GM23248 (cell line): ENCODE measurements around the gene VSTM1. TPM values are rescaled to one million over a fixed set of nuclear protein-coding genes. Genes with fewer than 3 reads are reported as not detected.

ENCODE experiments used
- DNase-seq: peaks from one replicate; pipeline ENCODE4 v3.0.0-alpha.2; 2015
- H2AFZ ChIP-seq: fragments of 200-600 bp; sonication (generic); 2 replicates; pipeline ENCODE4 v1.6.1; 2016; ENCODE audit warnings: antibody characterized with exemption
- H3F3A ChIP-seq: fragments of 200-600 bp; sonication (generic); 2 replicates; pipeline ENCODE4 v1.6.1; 2016; ENCODE audit warnings: mild to moderate bottlenecking, antibody characterized with exemption, mixed run types; ENCODE audit not compliant: insufficient read depth
- H3K27ac ChIP-seq: fragments of 200-600 bp; sonication (generic); 2 replicates; pipeline ENCODE4 v1.5.1; 2016; ENCODE audit warnings: mild to moderate bottlenecking
- H3K27me3 ChIP-seq: fragments of 200-600 bp; sonication (generic); replicated peaks from 2 replicates; pipeline ENCODE4 v1.6.1; 2016; ENCODE audit warnings: mild to moderate bottlenecking; ENCODE audit not compliant: insufficient read depth
- H3K36me3 ChIP-seq: fragments of 200-600 bp; sonication (generic); 2 replicates; pipeline ENCODE4 v1.6.1; 2016; ENCODE audit warnings: low read depth, mild to moderate bottlenecking
- H3K4me1 ChIP-seq: fragments of 200-600 bp; sonication (generic); 2 replicates; pipeline ENCODE4 v1.6.1; 2016; ENCODE audit warnings: mild to moderate bottlenecking; ENCODE audit not compliant: insufficient read depth
- H3K4me2 ChIP-seq: fragments of 200-600 bp; sonication (generic); one replicate; pipeline ENCODE4 v1.6.1; 2016; ENCODE audit warnings: mild to moderate bottlenecking; ENCODE audit not compliant: unreplicated experiment
- H3K4me3 ChIP-seq: fragments of 200-600 bp; sonication (generic); 2 replicates; pipeline ENCODE4 v1.5.1; 2016; ENCODE audit warnings: mild to moderate bottlenecking
- H3K79me2 ChIP-seq: fragments of 200-600 bp; sonication (generic); 2 replicates; pipeline ENCODE4 v1.6.1; 2016; ENCODE audit warnings: mild to moderate bottlenecking; ENCODE audit not compliant: insufficient read depth
- H3K9ac ChIP-seq: fragments of 200-600 bp; sonication (generic); 2 replicates; pipeline ENCODE4 v1.6.1; 2016; ENCODE audit warnings: mild to moderate bottlenecking
- H3K9me2 ChIP-seq: fragments of 200-600 bp; sonication (generic); 2 replicates; pipeline ENCODE4 v1.6.1; 2016; ENCODE audit warnings: mixed run types, mild to moderate bottlenecking, moderate library complexity; ENCODE audit not compliant: insufficient read depth
- H3K9me3 ChIP-seq: fragments of 200-600 bp; sonication (generic); one replicate; pipeline ENCODE4 v1.6.1; 2017; ENCODE audit warnings: low read depth
- H4K20me1 ChIP-seq: fragments of 200-600 bp; sonication (generic); 2 replicates; pipeline ENCODE4 v1.6.0; 2016; ENCODE audit not compliant: insufficient read depth
- EZH2 ChIP-seq: fragments of 200-600 bp; sonication (generic); IDR thresholded peaks from 2 replicates; pipeline ENCODE4 v1.6.1; 2018; ENCODE audit warnings: antibody characterized with exemption, mild to moderate bottlenecking; ENCODE audit not compliant: insufficient read depth, poor library complexity, severe bottlenecking
- EZH2phosphoT487 ChIP-seq: fragments of 200-600 bp; sonication (generic); IDR thresholded peaks from 2 replicates; pipeline ENCODE4 v1.6.1; 2018; ENCODE audit warnings: antibody characterized with exemption, moderate library complexity, mild to moderate bottlenecking, low read depth; ENCODE audit not compliant: insufficient read depth
- whole genome bisulfite sequencing, 2 experiments: methylation state at CpG; one replicate each; pipeline ENCODE4 v1.1.6; 2015 to 2017; ENCODE audit warnings: low lambda C conversion rate in 2 of 2, low coverage in 1 of 2; ENCODE audit errors: missing lambda C conversion rate in 2 of 2; 5-methylcytosine and 5-hydroxymethylcytosine counted together
- in situ Hi-C: fragments of 300-500 bp; cut with MboI; formaldehyde crosslinking; loops from 2 replicates; pipeline ENCODE4 v1.15.0; 2020
- polyA plus RNA-seq: library from polyadenylated mRNA; unstranded; fragments of >200 nt; fragmentation: Nextera tagmentation; extraction: Ambion mirVana; gene quantifications from 2 replicates; pipeline ENCODE4 v1.2.1, GENCODE V29; 2016
- total RNA-seq: library from RNA; depleted of rRNA; stranded (reverse); fragments of >200 nt; shearing (Covaris generic); gene quantifications from 2 replicates; pipeline ENCODE4 v1.2.3, GENCODE V29; 2014

Gene VSTM1
- total and polyA plus RNA-seq, 2 experiments from 2014 or later = not detected

DNA sequence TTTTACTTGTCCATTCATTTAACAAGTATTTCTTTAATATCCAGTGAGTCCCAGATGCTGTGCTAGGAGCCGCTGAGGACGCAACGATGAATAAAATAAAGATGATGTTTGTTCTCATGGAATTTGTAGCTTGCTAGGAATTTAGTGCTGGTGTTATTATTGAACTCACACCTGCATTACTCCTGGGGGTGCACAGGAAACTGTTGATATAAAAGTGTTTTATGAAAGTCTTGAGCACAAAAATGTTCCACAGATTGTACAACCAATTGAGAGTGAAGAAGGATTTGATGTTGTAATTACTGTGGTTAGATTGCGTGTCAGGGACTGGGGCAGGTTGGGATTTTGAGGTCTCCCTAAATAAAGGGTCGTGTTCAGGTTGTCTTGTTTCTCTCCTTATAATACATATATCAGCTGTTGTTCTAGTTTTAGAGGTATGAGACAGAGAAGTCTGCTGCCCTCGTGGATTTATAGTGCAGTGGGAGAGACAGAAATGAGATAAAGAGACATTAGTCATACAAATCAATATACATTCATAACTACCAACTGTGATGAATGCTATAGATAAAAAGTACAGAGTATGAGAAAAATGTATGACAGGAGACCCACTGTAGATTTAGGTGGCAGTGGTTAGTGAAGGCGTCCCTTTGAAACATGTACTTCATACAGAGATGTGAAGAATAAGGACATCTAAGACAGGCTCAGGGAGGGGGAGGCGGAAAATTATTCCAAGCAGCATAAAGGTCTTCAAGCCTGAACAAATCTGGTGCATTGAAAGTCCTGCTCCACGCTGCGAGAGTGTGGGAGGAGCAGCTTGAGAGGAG lies 61.0 kb downstream of the VSTM1 start:
- WGBS, 2 experiments = 53% methylated on average over 10 of the region's 10 CpGs
- Histone ChIP-seq H3K4me1 (0 out of 2 replicates have a peak, but pooled peaks cover under 1% of the 10 kb centered on the region), H4K20me1 (no peaks in the 10 kb centered on the region), H3K27me3 (peaks cover 12% of the 10 kb centered on the region; the same call in 1 of the 2 replicates), H3K36me3 (no peaks in the 10 kb centered on the region), H3K4me3 (no peak overlapping the region), H3K9ac (no peak overlapping the region), H3K4me2 (no peak overlapping the region), H3K79me2 (no peaks in the 10 kb centered on the region), H3K9me3 (no peaks in the 10 kb centered on the region), H2AFZ (no peak overlapping the region), H3K27ac (no peak overlapping the region), H3K9me2 (no peaks in the 10 kb centered on the region), H3F3A (0 out of 2 replicates have a peak, but pooled peaks cover 6% of the 10 kb centered on the region)
- no peak for DNase-seq
- in situ Hi-C loops = no loop called here
- TF ChIP-seq EZH2 (no peak), EZH2phosphoT487 (no peak)

DNA sequence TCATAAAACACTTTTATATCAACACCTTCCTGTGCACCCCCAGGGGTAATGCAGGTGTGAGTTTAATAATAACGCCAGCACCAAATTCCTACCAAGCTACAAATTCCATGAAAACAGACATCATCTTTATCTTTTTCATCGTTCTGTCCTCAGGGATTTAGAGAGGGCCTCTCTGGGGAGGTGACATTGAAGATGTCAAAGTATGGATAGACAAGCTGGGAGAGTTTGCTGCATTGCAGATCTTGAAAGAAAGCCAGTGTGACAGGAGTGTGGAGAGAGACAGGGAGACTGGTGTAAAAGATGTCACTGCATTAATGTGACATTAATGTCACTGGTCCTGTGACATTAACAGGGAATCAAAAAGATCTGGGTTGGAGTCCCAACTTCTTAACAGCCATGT lies 62.2 kb downstream of the VSTM1 start:
- DNase-seq = no peak
- no peaks in the 10 kb centered on the region for H3K79me2 ChIP-seq
- H3K27me3 ChIP-seq = peaks cover 18% of the 10 kb centered on the region; the same call in 1 of the 2 replicates
- WGBS, 2 experiments = 44 to 51% methylated on average over 2 of the region's 2 CpGs
- TF ChIP-seq EZH2phosphoT487 (no peak), EZH2 (no peak)
- H3K4me3 ChIP-seq = no peak overlapping the region
- H2AFZ ChIP-seq = no peak overlapping the region
- H3K27ac ChIP-seq = no peak overlapping the region
- no peaks in the 10 kb centered on the region for H3K36me3 ChIP-seq
- no peak overlapping the region for H3K9ac ChIP-seq
- 0 out of 2 replicates have a peak, but pooled peaks cover 6% of the 10 kb centered on the region for H3F3A ChIP-seq
- H3K9me3 ChIP-seq = no peaks in the 10 kb centered on the region
- no peaks in the 10 kb centered on the region for H3K4me1 ChIP-seq
- no peak overlapping the region for H3K4me2 ChIP-seq
- no peaks in the 10 kb centered on the region for H4K20me1 ChIP-seq
- no peaks in the 10 kb centered on the region for H3K9me2 ChIP-seq
- in situ Hi-C loops = no loop called here

DNA sequence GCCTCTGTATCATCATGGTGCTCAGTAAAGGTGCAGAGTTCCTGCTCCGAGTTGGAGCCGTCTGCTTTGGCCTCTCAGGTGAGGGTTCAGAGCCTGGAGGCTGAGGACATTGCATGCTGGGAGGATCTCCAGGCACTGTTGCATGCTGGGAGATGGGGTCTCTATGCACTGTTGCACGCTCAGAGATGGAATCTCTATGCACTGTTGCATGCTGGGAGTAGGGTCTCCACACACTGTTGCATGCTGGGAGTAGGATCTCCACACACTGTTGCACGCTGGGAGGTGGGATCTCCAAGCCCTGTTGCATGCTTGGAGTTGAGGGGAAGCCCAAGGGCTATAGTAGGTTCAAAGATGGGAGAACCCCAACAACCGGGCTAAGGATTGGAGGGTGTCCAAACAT lies 64.0 kb downstream of the VSTM1 start:
- Histone ChIP-seq H3F3A (0 out of 2 replicates have a peak, but pooled peaks cover 8% of the 10 kb centered on the region), H3K9ac (no peak overlapping the region), H4K20me1 (no peaks in the 10 kb centered on the region), H3K79me2 (no peaks in the 10 kb centered on the region), H3K9me2 (no peaks in the 10 kb centered on the region), H3K27ac (no peak overlapping the region), H2AFZ (no peak overlapping the region), H3K36me3 (no peaks in the 10 kb centered on the region), H3K27me3 (peaks cover 18% of the 10 kb centered on the region; the same call in 1 of the 2 replicates), H3K4me3 (no peak overlapping the region), H3K4me1 (peaks cover 1% of the 10 kb centered on the region; the same call in 1 of the 2 replicates), H3K4me2 (no peak overlapping the region), H3K9me3 (no peaks in the 10 kb centered on the region)
- in situ Hi-C loops = no loop called here
- no peak for DNase-seq
- 47 to 49% methylated on average over 5 of the region's 5 CpGs for WGBS, 2 experiments
- no peak for TF ChIP-seq EZH2phosphoT487
- TF ChIP-seq EZH2 = no peak

DNA sequence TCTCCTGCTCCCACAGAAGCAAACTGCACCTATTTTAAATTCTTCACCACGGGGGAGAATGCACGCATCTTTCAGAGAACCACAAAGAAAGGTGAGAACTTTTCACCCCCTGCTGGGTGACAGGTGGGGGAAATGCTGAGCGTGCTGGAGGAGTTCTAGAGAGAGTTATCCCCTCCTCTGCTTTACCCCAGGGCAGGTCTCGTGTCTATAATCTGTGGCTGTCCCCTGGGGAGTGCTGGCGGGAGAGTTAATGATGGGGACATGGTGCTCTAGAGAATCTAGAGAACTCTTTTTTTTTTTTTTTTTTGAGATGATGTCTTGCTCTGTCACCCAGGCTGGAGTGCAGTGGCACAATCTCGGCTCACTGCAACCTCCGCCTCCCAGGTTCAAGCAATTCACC lies 65.5 kb downstream of the VSTM1 start:
- Histone ChIP-seq H3K27ac (no peak overlapping the region), H3K9me3 (no peaks in the 10 kb centered on the region), H3K4me2 (no peak overlapping the region), H3K79me2 (no peaks in the 10 kb centered on the region), H3F3A (0 out of 2 replicates have a peak, but pooled peaks cover 13% of the 10 kb centered on the region), H3K9me2 (no peaks in the 10 kb centered on the region), H3K27me3 (peaks cover 22% of the 10 kb centered on the region), H3K36me3 (no peaks in the 10 kb centered on the region), H4K20me1 (no peaks in the 10 kb centered on the region), H3K4me1 (peaks cover 3% of the 10 kb centered on the region; the same call in 1 of the 2 replicates), H3K9ac (no peak overlapping the region), H2AFZ (no peak overlapping the region), H3K4me3 (no peak overlapping the region)
- TF ChIP-seq EZH2phosphoT487 (no peak), EZH2 (no peak)
- in situ Hi-C loops = no loop called here
- no peak for DNase-seq
- 35 to 43% methylated on average over 7 of the region's 7 CpGs for WGBS, 2 experiments
